Gastrocnemius medialis (tissue), 4 donors: ENCODE measurements around the gene SEC14L3. TPM values are rescaled to one million over a fixed set of nuclear protein-coding genes. Genes with fewer than 3 reads are reported as not detected.

Experiments
- ATAC-seq, 2 donors: fragments of 150-250 bp; one replicate each; pipeline ENCODE4 v1.9.1; 2016
- DNase-seq, 2 donors: peaks; one replicate each; pipeline ENCODE4 v3.0.0-alpha.2; 2019
- H3K27ac ChIP-seq, 4 donors: fragments of 200-600 bp; sonication (generic); 1 replicate in 1 of 4; 2 replicates in 3 of 4; pipeline ENCODE4 v1.5.1; 2016 to 2018; ENCODE audit warnings: mild to moderate bottlenecking in 2 of 4, moderate library complexity in 1 of 4
- H3K27me3 ChIP-seq, 3 donors: fragments of 200-600 bp; sonication (generic) in 2 of 3; 1 replicate in 1 of 3; 2 replicates in 2 of 3; pipeline versions ENCODE4 v1.5.1 to v1.6.0; 2016 to 2019; ENCODE audit warnings: mild to moderate bottlenecking in 1 of 3, moderate library complexity in 1 of 3
- H3K36me3 ChIP-seq, 2 donors: fragments of 200-600 bp; sonication (generic) in 1 of 2; one replicate each; pipeline ENCODE4 v1.5.1; 2017 to 2018
- H3K4me1 ChIP-seq, 2 donors: fragments of 200-600 bp; sonication (generic) in 1 of 2; one replicate each; pipeline ENCODE4 v1.5.1; 2016 to 2017; ENCODE audit warnings: mild to moderate bottlenecking in 2 of 2
- H3K4me3 ChIP-seq, 4 donors: fragments of 200-600 bp; sonication (generic) in 3 of 4; 1 replicate in 1 of 4; 2 replicates in 3 of 4; pipeline ENCODE4 v1.5.1; 2016 to 2019; ENCODE audit warnings: mild to moderate bottlenecking in 2 of 4
- H3K9me3 ChIP-seq, 3 donors: fragments of 200-600 bp; sonication (generic) in 2 of 3; 1 replicate in 1 of 3; 2 replicates in 2 of 3; pipeline ENCODE4 v1.5.1; 2016 to 2019
- CTCF ChIP-seq, 5 experiments: fragments of 450-650 bp in 3 of 5; fragments of 200-600 bp in 2 of 5; sonication (generic) in 2 of 5; IDR thresholded peaks in 4 of 5; conservative IDR thresholded peaks in 1 of 5; 1 replicate in 4 of 5; 2 replicates in 1 of 5; pipeline ENCODE4 v1.5.1; 2016 to 2019; ENCODE audit warnings: antibody characterized with exemption in 5 of 5, mild to moderate bottlenecking in 3 of 5, moderate library complexity in 3 of 5
- POLR2A ChIP-seq, 2 donors: fragments of 450-650 bp; IDR thresholded peaks; one replicate each; pipeline ENCODE4 v1.6.1; 2017; ENCODE audit warnings: antibody characterized with exemption in 2 of 2, mild to moderate bottlenecking in 2 of 2, moderate library complexity in 2 of 2
- in situ Hi-C, 4 donors: fragments of 200-750 bp; cut with MboI; loops; one replicate each; pipeline versions ENCODE4 v1.15.0 to v1.8.0; 2017; ENCODE audit warnings: low sequenced_read_pairs in 4 of 4
- intact Hi-C: fragments of 100-400 bp; cut with DNase I; formaldehyde crosslinking; loops from one replicate; pipeline ENCODE4 v1.15.1; 2023; ENCODE audit warnings: low total_unique reads
- total RNA-seq, 4 donors: library from RNA; depleted of rRNA; stranded (reverse); fragments of >200 nt; gene quantifications; one replicate each; pipeline versions ENCODE4 v1.1.0 to v1.2.3, GENCODE V29; 2016

SEC14L3 gene
- total RNA-seq, 4 donors from 2014 or later = not detected

GRCh38 chr22:30500628-30501027 is 28.8 kb upstream of the SEC14L3 start:
- in situ Hi-C loops = no loop called here
- DNase-seq = no peak
- H3K4me3 ChIP-seq = no peak overlapping the region
- H3K36me3 ChIP-seq = no peaks in the 10 kb centered on the region
- H3K9me3 ChIP-seq = no peaks in the 10 kb centered on the region
- H3K27ac ChIP-seq = no peak overlapping the region
- intact Hi-C loops = no loop called here
- no peak for ATAC-seq
- peaks cover 28 to 36% (median 28%) of the 10 kb centered on the region in 3 donors for H3K27me3 ChIP-seq
- no peaks in the 10 kb centered on the region for H3K4me1 ChIP-seq
- TF ChIP-seq CTCF (IDR thresholded peaks at IDR 0.05 in 4 of 5, conservative IDR thresholded peaks at IDR 0.05 in 1 of 5) (no peak), POLR2A (IDR thresholded peaks at IDR 0.05) (no peak)

- DNase-seq (no peak), ATAC-seq (no peak)
- Histone ChIP-seq H3K9me3 (no peaks in the 10 kb centered on the region), H3K27me3 (peaks cover 7 to 12% (median 8%) of the 10 kb centered on the region in 3 donors), H3K27ac (no peak overlapping the region), H3K36me3 (no peaks in the 10 kb centered on the region), H3K4me1 (no peaks in the 10 kb centered on the region), H3K4me3 (no peak overlapping the region)
- intact Hi-C loops (no loop called here), in situ Hi-C loops (no loop called here)
- no peak for TF ChIP-seq POLR2A (IDR thresholded peaks at IDR 0.05)
- no peak for TF ChIP-seq CTCF (IDR thresholded peaks at IDR 0.05 in 4 of 5, conservative IDR thresholded peaks at IDR 0.05 in 1 of 5)
Observed at GRCh38 chr22:30497466-30498150, 25.8 kb upstream of the SEC14L3 start.

GRCh38 chr22:30495041-30495784 is 23.4 kb upstream of the SEC14L3 start:
- no peak for ATAC-seq
- Histone ChIP-seq H3K4me1 (no peaks in the 10 kb centered on the region), H3K9me3 (no peaks in the 10 kb centered on the region), H3K27ac (no peak overlapping the region), H3K4me3 (no peak overlapping the region), H3K27me3 (peaks cover 0 to 6% (median 5%) of the 10 kb centered on the region in 3 donors), H3K36me3 (no peaks in the 10 kb centered on the region)
- in situ Hi-C loops (no loop called here), intact Hi-C loops (no loop called here)
- no peak for DNase-seq
- no peak for TF ChIP-seq CTCF (IDR thresholded peaks at IDR 0.05 in 4 of 5, conservative IDR thresholded peaks at IDR 0.05 in 1 of 5)
- no peak for TF ChIP-seq POLR2A (IDR thresholded peaks at IDR 0.05)

- Histone ChIP-seq H3K27me3 (peaks cover 0 to 5% (median 4%) of the 10 kb centered on the region in 3 donors), H3K4me1 (no peaks in the 10 kb centered on the region), H3K36me3 (no peaks in the 10 kb centered on the region), H3K9me3 (no peaks in the 10 kb centered on the region), H3K4me3 (no peak overlapping the region), H3K27ac (no peak overlapping the region)
- no peak for DNase-seq
- in situ Hi-C loops = no loop called here
- no peak for TF ChIP-seq POLR2A (IDR thresholded peaks at IDR 0.05)
- intact Hi-C loops = no loop called here
- no peak for ATAC-seq
Observed at GRCh38 chr22:30492144-30492543, 20.3 kb upstream of the SEC14L3 start.

GRCh38 chr22:30491381-30491780 is 19.6 kb upstream of the SEC14L3 start:
- DNase-seq (no peak), ATAC-seq (no peak)
- Histone ChIP-seq H3K27ac (no peak overlapping the region), H3K27me3 (peaks cover 0 to 5% (median 4%) of the 10 kb centered on the region in 3 donors), H3K9me3 (no peaks in the 10 kb centered on the region), H3K4me1 (no peaks in the 10 kb centered on the region), H3K36me3 (no peaks in the 10 kb centered on the region), H3K4me3 (no peak overlapping the region)
- in situ Hi-C loops = no loop called here
- intact Hi-C loops = no loop called here
- no peak for TF ChIP-seq CTCF (IDR thresholded peaks at IDR 0.05 in 4 of 5, conservative IDR thresholded peaks at IDR 0.05 in 1 of 5)
- no peak for TF ChIP-seq POLR2A (IDR thresholded peaks at IDR 0.05)
